PC-3 (cell line): ENCODE measurements around the gene RIN2. TPM values are rescaled to one million over a fixed set of nuclear protein-coding genes. Genes with fewer than 3 reads are reported as not detected.

Experiments
- ATAC-seq: fragments of 200-7000 bp; cut with Tn5 transposase; 2 replicates; pipeline ENCODE4 v1.9.1; 2020; ENCODE audit warnings: mild to moderate bottlenecking, moderate library complexity
- BruUV-seq: library from RNA; stranded (reverse); fragments of 400-500 nt; replicated peaks from 2 replicates; lab custom pipeline; 2021; lab: Mats Ljungman, UMichigan
- CTCF ChIA-PET: fragments of 300-600 bp; sonication (Branson Sonifier 250); formaldehyde crosslinking; loops from one replicate; lab custom pipeline; 2022; ENCODE audit warnings: antibody characterized with exemption; lab: Charles Lee
- POLR2A ChIA-PET: fragments of 300-600 bp; sonication (Branson Sonifier 250); formaldehyde crosslinking; loops from one replicate; lab custom pipeline; 2022; ENCODE audit warnings: antibody characterized with exemption; ENCODE audit not compliant: unreplicated experiment; lab: Charles Lee
- DNase-seq: peaks from one replicate; pipeline ENCODE4 v3.0.0-alpha.2; 2015
- H2AFZ ChIP-seq: fragments of 300-600 bp; sonication (generic); 2 replicates; pipeline ENCODE4 v1.6.0; 2016; ENCODE audit warnings: antibody characterized with exemption, low read length
- H3F3A ChIP-seq: fragments of 300-600 bp; sonication (generic); one replicate; pipeline ENCODE4 v1.6.0; 2017; ENCODE audit warnings: antibody characterized with exemption, low read length, control low read depth, mild to moderate bottlenecking; ENCODE audit not compliant: unreplicated experiment
- H3K27ac ChIP-seq: fragments of 300-600 bp; sonication (generic); 2 replicates; pipeline ENCODE4 v1.5.1; 2016; ENCODE audit warnings: mild to moderate bottlenecking, low read length
- H3K27me3 ChIP-seq: fragments of 300-600 bp; sonication (generic); 2 replicates; pipeline ENCODE4 v1.6.1; 2016; ENCODE audit warnings: low read length, mixed read lengths
- H3K36me3 ChIP-seq: fragments of 300-600 bp; sonication (generic); 2 replicates; pipeline ENCODE4 v1.6.1; 2016; ENCODE audit warnings: low read depth, mixed run types, low read length, mixed read lengths
- H3K4me1 ChIP-seq: fragments of 300-600 bp; sonication (generic); 2 replicates; pipeline ENCODE4 v1.5.1; 2016; ENCODE audit warnings: low read length; ENCODE audit not compliant: insufficient read depth
- H3K4me2 ChIP-seq: fragments of 300-600 bp; sonication (generic); 2 replicates; pipeline ENCODE4 v1.6.0; 2016; ENCODE audit warnings: low read length
- H3K4me3 ChIP-seq: fragments of 300-600 bp; sonication (generic); 2 replicates; pipeline ENCODE4 v1.5.1; 2016; ENCODE audit warnings: mild to moderate bottlenecking, low read length, mixed read lengths
- H3K79me2 ChIP-seq: fragments of 300-600 bp; sonication (generic); 2 replicates; pipeline ENCODE4 v1.6.1; 2017; ENCODE audit warnings: low read length, mixed read lengths
- H3K9ac ChIP-seq: fragments of 300-600 bp; sonication (generic); 2 replicates; pipeline ENCODE4 v1.6.0; 2016; ENCODE audit warnings: mild to moderate bottlenecking, low read length
- H3K9me2 ChIP-seq: fragments of 300-600 bp; sonication (generic); replicated peaks from 2 replicates; pipeline ENCODE4 v1.6.1; 2016; ENCODE audit warnings: mixed run types, low read length, mixed read lengths
- H3K9me3 ChIP-seq: fragments of 300-600 bp; sonication (generic); 2 replicates; pipeline ENCODE4 v1.6.1; 2016; ENCODE audit warnings: low read length, mixed read lengths
- H4K20me1 ChIP-seq: fragments of 300-600 bp; sonication (generic); 2 replicates; pipeline ENCODE4 v1.6.1; 2016; ENCODE audit warnings: low read length, mixed read lengths
- EZH2 ChIP-seq: fragments of 300-600 bp; sonication (generic); IDR thresholded peaks from one replicate; pipeline ENCODE4 v1.6.1; 2017; ENCODE audit warnings: antibody characterized with exemption, mild to moderate bottlenecking, low read length; ENCODE audit not compliant: unreplicated experiment
- EZH2phosphoT487 ChIP-seq: fragments of 300-600 bp; sonication (generic); IDR thresholded peaks from 2 replicates; pipeline ENCODE4 v1.6.1; 2018; ENCODE audit warnings: mild to moderate bottlenecking, antibody characterized with exemption, low read length, borderline replicate concordance
- intact Hi-C: fragments of 100-400 bp; cut with micrococcal nuclease; formaldehyde crosslinking; loops from 2 replicates; pipeline ENCODE4 v1.9.0; 2023
- total RNA-seq: library from RNA; depleted of rRNA; stranded (reverse); fragments of >200 nt; gene quantifications from 2 replicates; pipeline ENCODE4 v1.2.3, GENCODE V29; 2014
- TF ChIP-seq, protein P1 (sequence below): fragments of 300-600 bp; sonication (generic); conservative IDR thresholded peaks from 2 replicates; pipeline ENCODE4 v1.5.1; 2017; ENCODE audit warnings: antibody characterized with exemption, low read depth, mild to moderate bottlenecking, low read length

Gene RIN2
- total RNA-seq, 1 experiment from 2014 or later, result 69.8 TPM

DNA sequence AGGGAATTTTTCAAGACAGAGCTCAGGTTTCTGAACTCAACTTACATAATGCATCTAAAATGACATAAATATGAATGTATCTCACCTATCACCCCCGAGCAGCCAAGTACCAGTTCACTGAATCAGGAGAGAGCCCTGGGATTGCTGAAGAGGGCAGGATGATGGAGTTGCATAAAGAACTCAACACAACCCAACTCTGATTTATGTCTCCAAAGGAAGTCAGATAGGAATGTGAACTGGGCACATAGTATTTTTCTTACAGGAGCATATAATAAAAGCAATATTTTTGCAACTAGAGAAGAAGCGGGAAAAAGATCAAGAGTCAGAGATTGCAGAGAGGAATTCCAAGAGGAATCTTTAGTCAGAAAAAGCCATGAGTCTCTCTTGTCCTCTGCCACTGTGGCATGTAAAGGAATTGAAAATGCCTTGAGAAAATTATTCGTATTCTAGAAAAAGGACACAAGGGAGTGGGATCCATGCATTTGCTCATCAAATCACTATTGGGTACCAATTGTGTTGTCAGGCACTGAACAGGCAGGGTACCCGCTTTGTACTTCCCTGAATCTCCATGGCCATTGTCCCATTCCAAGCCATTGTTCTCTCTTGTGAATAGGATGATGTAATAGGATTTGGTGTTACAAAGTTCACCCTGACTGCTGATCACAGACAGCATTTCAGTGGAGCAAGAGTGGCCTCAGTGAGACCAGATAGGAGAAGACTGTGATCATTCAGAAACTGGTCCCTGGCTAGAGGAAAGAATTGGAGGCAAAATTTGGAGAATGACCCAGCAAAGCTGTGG lies 16.3 kb downstream of the RIN2 start:
- Histone ChIP-seq H3K9me2 (no peaks in the 10 kb centered on the region), H3F3A (no peaks in the 10 kb centered on the region), H3K4me3 (no peak overlapping the region), H3K4me2 (no peak overlapping the region), H3K79me2 (no peaks in the 10 kb centered on the region), H2AFZ (no peak overlapping the region), H3K27me3 (no peaks in the 10 kb centered on the region), H3K4me1 (peaks cover 44% of the 10 kb centered on the region), H3K27ac (peak overlapping the region; percentile 51), H3K36me3 (no peaks in the 10 kb centered on the region), H4K20me1 (no peaks in the 10 kb centered on the region), H3K9me3 (no peaks in the 10 kb centered on the region), H3K9ac (no peak overlapping the region)
- TF ChIP-seq EZH2, result no peak
- TF ChIP-seq, protein P1, sequence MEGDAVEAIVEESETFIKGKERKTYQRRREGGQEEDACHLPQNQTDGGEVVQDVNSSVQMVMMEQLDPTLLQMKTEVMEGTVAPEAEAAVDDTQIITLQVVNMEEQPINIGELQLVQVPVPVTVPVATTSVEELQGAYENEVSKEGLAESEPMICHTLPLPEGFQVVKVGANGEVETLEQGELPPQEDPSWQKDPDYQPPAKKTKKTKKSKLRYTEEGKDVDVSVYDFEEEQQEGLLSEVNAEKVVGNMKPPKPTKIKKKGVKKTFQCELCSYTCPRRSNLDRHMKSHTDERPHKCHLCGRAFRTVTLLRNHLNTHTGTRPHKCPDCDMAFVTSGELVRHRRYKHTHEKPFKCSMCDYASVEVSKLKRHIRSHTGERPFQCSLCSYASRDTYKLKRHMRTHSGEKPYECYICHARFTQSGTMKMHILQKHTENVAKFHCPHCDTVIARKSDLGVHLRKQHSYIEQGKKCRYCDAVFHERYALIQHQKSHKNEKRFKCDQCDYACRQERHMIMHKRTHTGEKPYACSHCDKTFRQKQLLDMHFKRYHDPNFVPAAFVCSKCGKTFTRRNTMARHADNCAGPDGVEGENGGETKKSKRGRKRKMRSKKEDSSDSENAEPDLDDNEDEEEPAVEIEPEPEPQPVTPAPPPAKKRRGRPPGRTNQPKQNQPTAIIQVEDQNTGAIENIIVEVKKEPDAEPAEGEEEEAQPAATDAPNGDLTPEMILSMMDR, result no peak
- TF ChIP-seq EZH2phosphoT487, result no peak
- intact Hi-C loops, result no loop called here
- no TSS peak for BruUV-seq
- CTCF ChIA-PET, result no interaction called here
- ATAC-seq (no peak), DNase-seq (no peak)
- POLR2A ChIA-PET, result no interaction called here

DNA sequence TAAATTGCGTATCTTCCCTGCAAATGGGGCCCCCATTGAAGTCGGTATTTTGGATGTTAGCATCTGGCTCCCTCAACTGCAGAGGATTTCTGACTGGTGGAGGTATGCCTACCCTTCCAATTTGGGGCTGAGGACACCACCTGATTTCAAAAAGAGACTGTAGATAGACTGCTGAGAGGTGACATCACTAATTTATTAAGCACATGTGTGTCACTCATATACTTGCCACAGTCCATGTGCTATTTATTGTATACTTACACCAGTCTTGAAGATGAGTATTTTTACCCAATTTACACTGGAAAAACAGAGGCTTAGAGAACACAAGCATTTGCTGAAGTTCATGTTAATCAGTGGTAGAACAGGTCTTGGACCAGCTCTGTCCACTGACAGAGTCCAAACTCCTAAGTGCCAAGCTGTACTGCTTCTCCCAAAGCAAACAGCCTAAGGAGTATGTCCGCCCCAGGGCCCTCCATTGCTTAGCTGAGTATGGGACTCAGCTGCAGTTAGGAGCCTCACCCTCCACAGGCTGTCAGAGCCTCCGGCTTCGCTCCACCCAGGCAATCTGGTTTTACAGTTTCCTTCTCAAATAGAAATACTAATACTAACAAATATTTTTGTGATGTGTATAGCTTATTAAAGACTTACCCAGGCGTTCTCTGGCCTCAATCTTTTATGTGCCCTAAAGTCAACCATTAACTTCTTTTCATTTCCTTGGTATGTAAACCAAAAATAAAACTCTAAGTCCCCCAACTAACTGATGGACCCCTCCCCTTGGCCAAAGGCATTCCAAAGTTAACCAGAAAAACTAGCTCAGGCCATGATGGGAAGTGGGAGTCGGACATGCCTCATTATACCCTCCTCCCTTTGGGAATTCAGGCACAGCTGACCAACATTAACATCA lies 17.5 kb downstream of the RIN2 start:
- ATAC-seq, result peak; percentile 98
- ChIA-PET POLR2A (interaction anchor here (0.5 to 1.1 kb wide), 7 partner anchors 8 to 964 kb away, joined by 3 to 13 read pairs (median 4); partner anchors contain the start of gene RIN2), CTCF (interaction anchor here (0.6 to 1.3 kb wide), 5 partner anchors 9 to 71 kb away, joined by 3 to 7 read pairs (median 4); partner anchors contain the start of gene RIN2)
- DNase-seq, result peak; percentile 93
- no peak overlapping the region for H3K4me3 ChIP-seq
- 0 out of 2 replicates have a peak overlapping the region, but pooled peaks have one; percentile 1 for H2AFZ ChIP-seq
- no peaks in the 10 kb centered on the region for H3K36me3 ChIP-seq
- peaks cover 44% of the 10 kb centered on the region for H3K4me1 ChIP-seq
- H3F3A ChIP-seq, result no peaks in the 10 kb centered on the region
- H3K4me2 ChIP-seq, result peak overlapping the region; percentile 67
- no peaks in the 10 kb centered on the region for H3K9me3 ChIP-seq
- H3K27me3 ChIP-seq, result no peaks in the 10 kb centered on the region
- H3K27ac ChIP-seq, result peak overlapping the region; percentile 51
- no peaks in the 10 kb centered on the region for H3K9me2 ChIP-seq
- BruUV-seq, result TSS peak; percentile 94
- peak overlapping the region; percentile 8; the same call in 1 of the 2 replicates for H3K9ac ChIP-seq
- intact Hi-C loops, result loop anchor here (1.0 to 5.0 kb wide), 4 partner anchors 9 to 63 kb away; partner anchors contain the start of gene RIN2
- H3K79me2 ChIP-seq, result no peaks in the 10 kb centered on the region
- H4K20me1 ChIP-seq, result no peaks in the 10 kb centered on the region
- TF ChIP-seq EZH2 (no peak), EZH2phosphoT487 (no peak)
- TF ChIP-seq, protein P1, result no peak
